Prostate gland (tissue), 2 donors: ENCODE results near the gene OR10D3. TPM values are rescaled to one million over a fixed set of nuclear protein-coding genes. Genes with fewer than 3 reads are reported as not detected.
"Not testable (repeated sequence)": the region's sequence is repeated elsewhere in the genome, so short reads cannot be mapped to it uniquely, and the experiment has no call there.

Experiments
- DNase-seq: peaks from one replicate; pipeline ENCODE4 v3.0.0-alpha.2; 2019; ENCODE audit warnings: low spot score
- H3K27ac ChIP-seq, 2 donors: fragments of 200-600 bp; sonication (generic); 2 replicates each; pipeline ENCODE4 v1.5.1; 2017 to 2019
- H3K27me3 ChIP-seq: fragments of 200-600 bp; sonication (generic); replicated peaks from 2 replicates; pipeline ENCODE4 v1.5.1; 2019; ENCODE audit not compliant: insufficient read depth
- H3K36me3 ChIP-seq, 2 donors: fragments of 200-600 bp; sonication (generic); 1 replicate in 1 of 2; 2 replicates in 1 of 2; pipeline versions ENCODE4 v1.5.1 to v1.8.1; 2017 to 2019
- H3K4me1 ChIP-seq: fragments of 200-600 bp; sonication (generic); replicated peaks from 2 replicates; pipeline ENCODE4 v1.5.1; 2019
- H3K4me3 ChIP-seq, 2 donors: fragments of 200-600 bp; sonication (generic); 2 replicates each; pipeline ENCODE4 v1.5.1; 2017 to 2019
- H3K9me3 ChIP-seq: fragments of 200-600 bp; sonication (generic); 2 replicates; pipeline ENCODE4 v1.5.1; 2017
- CTCF ChIP-seq, 4 experiments: fragments of 200-600 bp in 2 of 4; fragments of 450-650 bp in 2 of 4; sonication (generic) in 2 of 4; IDR thresholded peaks; 1 replicate in 3 of 4; 2 replicates in 1 of 4; pipeline ENCODE4 v1.5.1; 2016 to 2019; ENCODE audit warnings: antibody characterized with exemption in 4 of 4, mild to moderate bottlenecking in 2 of 4, moderate library complexity in 2 of 4
- POLR2A ChIP-seq: fragments of 450-650 bp; IDR thresholded peaks from one replicate; pipeline ENCODE4 v1.6.1; 2016; ENCODE audit warnings: antibody characterized with exemption, mild to moderate bottlenecking
- POLR2AphosphoS5 ChIP-seq: sonication (generic); formaldehyde crosslinking; IDR thresholded peaks from one replicate; pipeline ENCODE4 v1.6.1; 2017; ENCODE audit warnings: antibody characterized with exemption
- WGBS: methylation state at CpG from one replicate; pipeline ENCODE4 v1.1.5; 2018; 5-methylcytosine and 5-hydroxymethylcytosine counted together
- intact Hi-C: fragments of 100-400 bp; cut with DNase I; formaldehyde crosslinking; loops from one replicate; pipeline ENCODE4 v1.14.2; 2022
- total RNA-seq, 2 donors: library from RNA; depleted of rRNA; stranded (reverse); fragments of >200 nt; gene quantifications; one replicate each; pipeline ENCODE4 v1.1.0, GENCODE V29; 2016

OR10D3 gene
- total RNA-seq, 2 donors from 2014 or later, result not detected

GRCh38 chr11:124211321-124211720 is 28.2 kb downstream of the OR10D3 start:
- H3K4me3 ChIP-seq, result no peak overlapping the region
- H3K36me3 ChIP-seq, result no peaks in the 10 kb centered on the region
- TF ChIP-seq POLR2A, result no peak
- no peak for TF ChIP-seq CTCF (IDR thresholded peaks at IDR 0.05)
- TF ChIP-seq POLR2AphosphoS5, result no peak
- no peaks in the 10 kb centered on the region for H3K27me3 ChIP-seq
- no peak for DNase-seq
- H3K4me1 ChIP-seq, result no peaks in the 10 kb centered on the region
- H3K9me3 ChIP-seq, result no peaks in the 10 kb centered on the region
- intact Hi-C loops, result no loop called here
- no peak overlapping the region for H3K27ac ChIP-seq

- H3K36me3 ChIP-seq, result no peaks in the 10 kb centered on the region
- WGBS, result 81% methylated on average over 3 of the region's 3 CpGs
- H3K27ac ChIP-seq, result no peak overlapping the region
- H3K4me1 ChIP-seq, result no peaks in the 10 kb centered on the region
- no peak for DNase-seq
- H3K4me3 ChIP-seq, result no peak overlapping the region
- H3K27me3 ChIP-seq, result no peaks in the 10 kb centered on the region
- intact Hi-C loops, result no loop called here
- H3K9me3 ChIP-seq, result no peaks in the 10 kb centered on the region
- no peak for TF ChIP-seq CTCF (IDR thresholded peaks at IDR 0.05)
- no peak for TF ChIP-seq POLR2AphosphoS5
- TF ChIP-seq POLR2A, result no peak
Measured at GRCh38 chr11:124214027-124214426, 30.9 kb downstream of the OR10D3 start.

- Histone ChIP-seq H3K27me3 (no peaks in the 10 kb centered on the region), H3K4me1 (no peaks in the 10 kb centered on the region), H3K9me3 (no peaks in the 10 kb centered on the region), H3K36me3 (no peaks in the 10 kb centered on the region), H3K4me3 (no peak overlapping the region), H3K27ac (no peak overlapping the region)
- TF ChIP-seq POLR2A (no peak), CTCF (IDR thresholded peaks at IDR 0.05) (no peak), POLR2AphosphoS5 (no peak)
- no peak for DNase-seq
- intact Hi-C loops, result no loop called here
Measured at GRCh38 chr11:124219126-124219525, 36.0 kb downstream of the OR10D3 start.

- Histone ChIP-seq H3K36me3 (no peaks in the 10 kb centered on the region), H3K27ac (no peak overlapping the region), H3K4me1 (no peaks in the 10 kb centered on the region), H3K4me3 (no peak overlapping the region), H3K9me3 (no peaks in the 10 kb centered on the region), H3K27me3 (no peaks in the 10 kb centered on the region)
- intact Hi-C loops, result no loop called here
- no peak for TF ChIP-seq CTCF (IDR thresholded peaks at IDR 0.05)
- TF ChIP-seq POLR2AphosphoS5, result no peak
- no peak for TF ChIP-seq POLR2A
- 21% methylated on average over 2 of the region's 2 CpGs for WGBS
- DNase-seq, result no peak
Measured at GRCh38 chr11:124222407-124222806, 39.3 kb downstream of the OR10D3 start.

- intact Hi-C loops, H3K9me3 ChIP-seq, H3K27me3 ChIP-seq, H3K4me3 ChIP-seq, H3K27ac ChIP-seq, DNase-seq, H3K4me1 ChIP-seq, H3K36me3 ChIP-seq: not testable (repeated sequence)
- 69% methylated on average over 9 of the region's 9 CpGs for WGBS
Measured at GRCh38 chr11:124224618-124225423, 41.7 kb downstream of the OR10D3 start.
